H1 (cell line): ENCODE results near the gene TSEN34. TPM values are rescaled to one million over a fixed set of nuclear protein-coding genes. Genes with fewer than 3 reads are reported as not detected.

Source experiments
- CTCF ChIA-PET: fragments of 300-600 bp; sonication (Branson Sonifier 250); formaldehyde crosslinking; loops from one replicate; lab custom pipeline; 2021; ENCODE audit not compliant: partially characterized antibody; lab: Charles Lee
- POLR2A ChIA-PET: fragments of 300-600 bp; sonication (Branson Sonifier 250); formaldehyde crosslinking; loops from one replicate; lab custom pipeline; 2021; ENCODE audit warnings: inconsistent platforms; ENCODE audit not compliant: partially characterized antibody; lab: Charles Lee
- DNase-seq, 2 experiments: peaks; one replicate each; pipeline versions ENCODE4 v3.0.0 to v3.0.0-alpha.2; 2010 to 2022; ENCODE audit warnings: low spot score in 2 of 2, low read depth in 1 of 2, mixed read lengths in 1 of 2
- FAIRE-seq: peaks from 2 replicates; lab custom pipeline; 2011; peaks lifted over from hg19 to GRCh38; lab: Jason Lieb, UNC
- H2AFZ ChIP-seq: 2 replicates; pipeline ENCODE4 v1.8.1; 2012; ENCODE audit warnings: low read length, inconsistent platforms
- H2AK5ac ChIP-seq: 2 replicates; pipeline ENCODE4 v1.6.1; 2013; ENCODE audit warnings: low read depth, low read length
- H2BK120ac ChIP-seq: replicated peaks from 2 replicates; pipeline ENCODE3; 2013; ENCODE audit warnings: low read depth, low read length, inconsistent platforms
- H2BK12ac ChIP-seq: 2 replicates; pipeline ENCODE4 v1.6.1; 2013; ENCODE audit warnings: low read depth, low read length
- H2BK15ac ChIP-seq: 2 replicates; pipeline ENCODE4 v1.6.1; 2013; ENCODE audit warnings: low read length
- H2BK20ac ChIP-seq: 2 replicates; pipeline ENCODE4 v1.6.1; 2013; ENCODE audit warnings: low read length
- H2BK5ac ChIP-seq: 2 replicates; pipeline ENCODE4 v1.6.1; 2013; ENCODE audit warnings: low read depth, low read length
- H3K14ac ChIP-seq: 2 replicates; pipeline ENCODE4 v1.6.1; 2013; ENCODE audit warnings: inconsistent platforms; ENCODE audit not compliant: insufficient read length
- H3K18ac ChIP-seq: 2 replicates; pipeline ENCODE4 v1.6.1; 2013; ENCODE audit warnings: low read length; ENCODE audit errors: extremely low read depth
- H3K23ac ChIP-seq: 2 replicates; pipeline ENCODE4 v1.6.1; 2013; ENCODE audit warnings: inconsistent platforms; ENCODE audit not compliant: insufficient read length
- H3K23me2 ChIP-seq: 2 replicates; pipeline ENCODE4 v1.6.1; 2013; ENCODE audit warnings: low read depth, low read length
- H3K27ac ChIP-seq: 2 replicates; pipeline ENCODE4 v1.6.1; 2011; ENCODE audit warnings: low read depth, low read length, inconsistent platforms
- H3K27me3 ChIP-seq, 4 experiments: replicated peaks in 1 of 4; 1 replicate in 1 of 4; 2 replicates in 3 of 4; pipeline versions ENCODE4 v1.6.1 to v1.8.1; 2011 to 2013; ENCODE audit warnings: low read length in 3 of 4, mild to moderate bottlenecking in 3 of 4, inconsistent platforms in 2 of 4, mixed read lengths in 2 of 4, moderate library complexity in 1 of 4; ENCODE audit not compliant: control insufficient read depth in 3 of 4, insufficient read depth in 3 of 4; ENCODE audit errors: extremely low read depth in 1 of 4
- H3K36me3 ChIP-seq, 4 experiments: 2 replicates each; pipeline versions ENCODE4 v1.6.1 to v1.8.1; 2011 to 2013; ENCODE audit warnings: mild to moderate bottlenecking in 4 of 4, low read length in 3 of 4, moderate library complexity in 2 of 4, control low read depth in 1 of 4, inconsistent platforms in 1 of 4; ENCODE audit not compliant: insufficient read depth in 4 of 4, control insufficient read depth in 2 of 4
- H3K4ac ChIP-seq: replicated peaks from 2 replicates; pipeline ENCODE3; 2013; ENCODE audit warnings: low read length, low read depth, mixed read lengths, inconsistent platforms; ENCODE audit not compliant: insufficient read length
- H3K4me1 ChIP-seq, 4 experiments: replicated peaks in 1 of 4; 1 replicate in 1 of 4; 2 replicates in 3 of 4; pipeline versions ENCODE4 v1.6.1 to v1.8.1; 2011 to 2013; ENCODE audit warnings: low read length in 3 of 4, inconsistent platforms in 2 of 4, mixed read lengths in 1 of 4; ENCODE audit not compliant: insufficient read depth in 4 of 4, control insufficient read depth in 3 of 4
- H3K4me2 ChIP-seq, 2 experiments: 2 replicates each; pipeline versions ENCODE4 v1.6.1 to v1.8.1; 2011 to 2013; ENCODE audit warnings: low read depth in 2 of 2, low read length in 2 of 2, control low read depth in 1 of 2, inconsistent platforms in 1 of 2, mild to moderate bottlenecking in 1 of 2; ENCODE audit not compliant: insufficient read depth in 1 of 2
- H3K4me3 ChIP-seq, 4 experiments: fragments of 200-600, 300-600 bp in 1 of 4; sonication (generic), shearing (Covaris generic), sonication (Bioruptor Twin) in 1 of 4; 2 replicates each; pipeline versions ENCODE4 v1.5.1 to v1.8.1; 2011 to 2016; ENCODE audit warnings: low read length in 4 of 4, low read depth in 3 of 4, control low read depth in 2 of 4, inconsistent platforms in 2 of 4, mild to moderate bottlenecking in 2 of 4, mixed read lengths in 1 of 4, moderate library complexity in 1 of 4; ENCODE audit not compliant: insufficient read depth in 2 of 4; ENCODE audit errors: extremely low read depth in 1 of 4
- H3K56ac ChIP-seq: replicated peaks from 2 replicates; pipeline ENCODE3; 2013; ENCODE audit warnings: low read depth, mild to moderate bottlenecking, mixed read lengths, low read length, inconsistent platforms; ENCODE audit not compliant: insufficient read length
- H3K79me1 ChIP-seq: 2 replicates; pipeline ENCODE4 v1.6.1; 2013; ENCODE audit warnings: low read depth, low read length, control low read depth
- H3K79me2 ChIP-seq, 2 experiments: 2 replicates each; pipeline versions ENCODE4 v1.6.1 to v1.8.1; 2012 to 2013; ENCODE audit warnings: low read length in 2 of 2, mild to moderate bottlenecking in 2 of 2, inconsistent platforms in 1 of 2; ENCODE audit not compliant: insufficient read depth in 2 of 2, control insufficient read depth in 1 of 2
- H3K9ac ChIP-seq, 4 experiments: replicated peaks in 1 of 4; 1 replicate in 1 of 4; 2 replicates in 3 of 4; pipeline versions ENCODE4 v1.6.1 to v1.8.1; 2011 to 2013; ENCODE audit warnings: low read depth in 3 of 4, low read length in 3 of 4, control low read depth in 2 of 4, mild to moderate bottlenecking in 2 of 4, moderate library complexity in 2 of 4, inconsistent platforms in 1 of 4; ENCODE audit errors: extremely low read depth in 1 of 4
- H3K9me3 ChIP-seq, 2 experiments: 2 replicates each; pipeline versions ENCODE4 v1.6.1 to v1.8.1; 2012 to 2013; ENCODE audit warnings: mild to moderate bottlenecking in 2 of 2, moderate library complexity in 2 of 2, control low read depth in 1 of 2, inconsistent platforms in 1 of 2, low read depth in 1 of 2, low read length in 1 of 2, mixed read lengths in 1 of 2; ENCODE audit not compliant: insufficient read depth in 2 of 2
- H4K20me1 ChIP-seq, 2 experiments: replicated peaks in 1 of 2; 2 replicates each; pipeline versions ENCODE3 to v1.8.1; 2011 to 2013; ENCODE audit warnings: inconsistent platforms in 2 of 2, low read length in 2 of 2, mild to moderate bottlenecking in 1 of 2; ENCODE audit not compliant: insufficient read depth in 2 of 2, control insufficient read depth in 1 of 2
- H4K5ac ChIP-seq: 2 replicates; pipeline ENCODE4 v1.6.1; 2013; ENCODE audit warnings: low read length, low read depth, mixed read lengths, inconsistent platforms; ENCODE audit not compliant: insufficient read length
- H4K8ac ChIP-seq: 2 replicates; pipeline ENCODE4 v1.8.0; 2013; ENCODE audit warnings: mild to moderate bottlenecking, moderate library complexity, low read length, inconsistent platforms; ENCODE audit not compliant: insufficient read depth; ENCODE audit errors: extremely low read depth
- H4K91ac ChIP-seq: replicated peaks from 2 replicates; pipeline ENCODE3; 2013; ENCODE audit warnings: low read length, mixed read lengths, inconsistent platforms; ENCODE audit not compliant: insufficient read length
- ASH2L ChIP-seq: fragments of 200-600, 300-600 bp; sonication (generic); IDR thresholded peaks from one replicate; pipeline ENCODE4 v1.7.1; 2017; ENCODE audit warnings: low read length
- BCL11A ChIP-seq, 2 experiments: IDR thresholded peaks; one replicate each; pipeline ENCODE4 v1.6.1; 2011; ENCODE audit warnings: low read depth in 2 of 2, low read length in 2 of 2, mild to moderate bottlenecking in 2 of 2
- CTBP2 ChIP-seq: IDR thresholded peaks from 2 replicates; pipeline ENCODE4 v1.7.0; 2011; ENCODE audit warnings: borderline replicate concordance, mild to moderate bottlenecking, moderate library complexity, mixed read lengths, low read length; ENCODE audit not compliant: insufficient read depth, insufficient read length
- FOSL1 ChIP-seq: IDR thresholded peaks from 2 replicates; pipeline ENCODE4 v1.6.1; 2011; ENCODE audit warnings: mild to moderate bottlenecking, low read depth, low read length, moderate library complexity; ENCODE audit not compliant: insufficient read depth
- POLR2AphosphoS5 ChIP-seq: IDR thresholded peaks from 2 replicates; pipeline ENCODE4 v1.6.1; 2011; ENCODE audit warnings: low read depth, low read length
- POU5F1 ChIP-seq: IDR thresholded peaks from 2 replicates; pipeline ENCODE4 v1.6.1; 2011; ENCODE audit warnings: low read depth, mild to moderate bottlenecking, low read length, moderate library complexity
- RAD21 ChIP-seq, 2 experiments: IDR thresholded peaks in 1 of 2; conservative IDR thresholded peaks in 1 of 2; 2 replicates each; pipeline ENCODE4 v1.6.1; 2011; ENCODE audit warnings: low read depth in 2 of 2, low read length in 2 of 2, improper control_type of control experiment in 1 of 2, inconsistent platforms in 1 of 2, mild to moderate bottlenecking in 1 of 2, moderate library complexity in 1 of 2
- SIX5 ChIP-seq: IDR thresholded peaks from 2 replicates; pipeline ENCODE4 v1.6.1; 2011; ENCODE audit warnings: mild to moderate bottlenecking, low read depth, low read length
- WGBS, 2 experiments: shearing (Covaris generic) in 1 of 2; methylation state at CpG; one replicate each; pipeline versions ENCODE4 v1.1.6 to v1.1.7; 2013 to 2015; ENCODE audit warnings: low lambda C conversion rate in 2 of 2, mixed read lengths in 2 of 2, inconsistent platforms in 1 of 2, low coverage in 1 of 2, missing lambda C conversion rate in 1 of 2; ENCODE audit not compliant: insufficient replicate concordance in 2 of 2, insufficient coverage in 1 of 2, insufficient read length in 1 of 2; ENCODE audit errors: extremely low coverage in 1 of 2, missing lambda C conversion rate in 1 of 2; 5-methylcytosine and 5-hydroxymethylcytosine counted together
- polyA plus RNA-seq, 7 experiments: library from polyadenylated mRNA; depleted of rRNA in 3 of 7; stranded (reverse) in 5 of 7; unstranded in 2 of 7; fragments of >200 nt in 5 of 7; fragments of 200-250 nt in 2 of 7; gene quantifications; 1 replicate in 5 of 7; 2 replicates in 1 of 7; 4 replicates in 1 of 7; pipeline versions ENCODE4 v1.2.1 to v1.2.3, GENCODE V29; 2011 to 2013; ENCODE audit warnings: missing spikeins in 2 of 7, mixed read lengths in 2 of 7
- total RNA-seq: library from RNA; stranded (reverse); fragmentation: NEBNext Ultra II Directional; extraction: Animal tissue kit (Norgen Biotek cat#: 25700); gene quantifications from 2 replicates; pipeline ENCODE4 v1.2.1, GENCODE V29; 2021
- TF ChIP-seq, protein P1 (sequence below): IDR thresholded peaks from 2 replicates; pipeline ENCODE4 v1.6.1; 2011; ENCODE audit warnings: low read depth, mild to moderate bottlenecking, low read length; ENCODE audit not compliant: insufficient read depth

TSEN34 gene
- total and polyA plus RNA-seq, 2 of the 8 experiments (the other 6 are each of a cell fraction or from before 2014, with no cell fraction given) = 22.5 to 52.3 TPM

GRCh38 chr19:54178581-54179261, 12.4 kb upstream of the TSEN34 start:
- no peak overlapping the region for H3K23ac ChIP-seq
- H2BK5ac ChIP-seq = no peak overlapping the region
- H4K20me1 ChIP-seq = peaks cover 12 to 14% of the 10 kb centered on the region in 2 experiments
- no peaks in the 10 kb centered on the region for H3K27me3 ChIP-seq
- DNase-seq = peak in 1 of 2 experiments; percentile 87
- CTCF ChIA-PET = interaction anchor here (0.6 to 1.9 kb wide), 4 partner anchors 10 to 270 kb away, joined by 3 to 6 read pairs (median 4); partner anchors contain the start of gene LENG8
- H3K18ac ChIP-seq = no peak overlapping the region
- no peak overlapping the region for H2AFZ ChIP-seq
- no peak overlapping the region for H4K5ac ChIP-seq
- H3K36me3 ChIP-seq = peaks cover 6 to 11% (median 7%) of the 10 kb centered on the region in 4 experiments; a peak in 6 of 8 replicates
- H3K27ac ChIP-seq = no peak overlapping the region
- H3K9ac ChIP-seq = no peak overlapping the region
- H3K9me3 ChIP-seq = no peaks in the 10 kb centered on the region
- POLR2A ChIA-PET = interaction anchor here (0.6 to 28.7 kb wide), 5 partner anchors 10 to 270 kb away, joined by 3 to 909 read pairs (median 7); partner anchors contain the start of genes LENG8, MBOAT7, RPS9 and TSEN34
- H4K91ac ChIP-seq = no peak overlapping the region
- H3K14ac ChIP-seq = no peak overlapping the region
- no peak overlapping the region for H4K8ac ChIP-seq
- no peak overlapping the region for H2AK5ac ChIP-seq
- no peak for TF ChIP-seq BCL11A (IDR thresholded peaks at IDR 0.05; ENCODE audit: low read depth in 2 of 2, low read length in 2 of 2)
- TF ChIP-seq ASH2L = no peak
- TF ChIP-seq FOSL1 = no peak
- TF ChIP-seq RAD21 (IDR thresholded peaks at IDR 0.05 in 1 of 2, conservative IDR thresholded peaks at IDR 0.05 in 1 of 2; ENCODE audit: low read depth in 2 of 2, low read length in 2 of 2) = no peak
- no peak for TF ChIP-seq POU5F1
- peak; percentile 98 for TF ChIP-seq SIX5
- TF ChIP-seq CTBP2 = no peak
- TF ChIP-seq, protein P1, sequence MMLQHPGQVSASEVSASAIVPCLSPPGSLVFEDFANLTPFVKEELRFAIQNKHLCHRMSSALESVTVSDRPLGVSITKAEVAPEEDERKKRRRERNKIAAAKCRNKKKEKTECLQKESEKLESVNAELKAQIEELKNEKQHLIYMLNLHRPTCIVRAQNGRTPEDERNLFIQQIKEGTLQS = 0 out of 2 replicates have a peak, but pooled peaks have one; percentile 42
- TF ChIP-seq POLR2AphosphoS5 = peak; percentile 30; the same call in 1 of the 2 replicates
- WGBS, 2 experiments = 76% methylated on average over 21 of the region's 23 CpGs; no CpG with 5 or more reads in 1 of the 2 experiments
- FAIRE-seq = no peak
- no peak overlapping the region for H3K56ac ChIP-seq
- H3K4ac ChIP-seq = no peak overlapping the region
- H3K23me2 ChIP-seq = no peaks in the 10 kb centered on the region; the same call in 1 of the 2 replicates
- peaks cover 0 to 7% (median 3%) of the 10 kb centered on the region in 4 experiments; a peak in 5 of 7 replicates for H3K4me1 ChIP-seq
- no peaks in the 10 kb centered on the region for H3K79me1 ChIP-seq
- H2BK120ac ChIP-seq = no peak overlapping the region
- no peak overlapping the region for H2BK12ac ChIP-seq
- no peak overlapping the region for H3K4me2 ChIP-seq
- H2BK15ac ChIP-seq = no peak overlapping the region
- no peak overlapping the region for H2BK20ac ChIP-seq
- H3K4me3 ChIP-seq = no peak overlapping the region
- H3K79me2 ChIP-seq = no peaks in the 10 kb centered on the region
